Measurements from ENCODE around the gene ABHD2.

The ABHD2 gene

DNA sequence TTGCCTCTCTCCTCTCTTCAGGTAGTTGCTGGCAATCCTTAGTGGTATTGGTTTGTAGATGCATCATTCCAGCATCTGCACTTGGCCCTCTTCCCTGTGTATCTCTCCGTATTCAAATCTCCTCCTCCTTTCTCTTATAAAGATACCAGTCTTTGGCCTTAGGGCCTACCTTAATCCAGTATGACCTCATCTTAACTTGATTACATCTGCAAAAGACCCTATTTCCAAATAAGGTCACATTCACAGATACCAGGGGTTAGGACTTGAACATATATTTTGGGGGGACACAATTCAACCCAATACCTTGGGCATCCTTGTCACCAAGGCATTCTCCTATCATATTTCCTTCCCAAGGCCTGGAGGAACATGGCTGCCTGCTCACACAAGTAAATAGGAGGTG, 22.0 kb upstream of the ABHD2 start:
- peaks cover 27% of the 10 kb centered on the region for H3K9me3 ChIP-seq (ENCODE audit: insufficient read depth, low read length)

DNA sequence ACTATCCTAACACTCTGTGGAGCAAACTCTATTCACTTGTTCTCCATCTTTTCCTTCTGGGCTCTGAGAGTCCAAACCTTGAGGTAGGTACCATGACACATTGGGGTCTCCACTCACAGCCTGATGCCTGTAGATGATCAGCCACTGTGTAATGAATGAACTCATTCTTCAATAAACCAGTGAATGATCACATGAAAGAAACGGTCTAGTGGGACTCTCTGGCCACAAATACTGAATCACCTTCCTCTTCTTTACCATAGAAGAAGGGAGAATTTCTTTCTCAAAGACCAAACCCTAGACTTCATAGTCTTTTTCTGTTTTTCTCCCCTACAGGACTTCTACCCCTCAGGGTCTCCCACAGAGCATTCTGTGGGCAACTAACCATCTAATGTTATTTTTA, 20.5 kb upstream of the ABHD2 start:
- peaks cover 4% of the 10 kb centered on the region; the same call in 1 of the 2 replicates for H3K27me3 ChIP-seq (ENCODE audit: low read depth, low read length)
- no peak overlapping the region for H3K4me2 ChIP-seq (ENCODE audit: low read length)
- no peak overlapping the region for H3K4me3 ChIP-seq (ENCODE audit: low read length)
- no peaks in the 10 kb centered on the region for H4K20me1 ChIP-seq (ENCODE audit: insufficient read depth, low read length)
- no peaks in the 10 kb centered on the region for H3K4me1 ChIP-seq (ENCODE audit: low read length)
- H3K9ac ChIP-seq (ENCODE audit: low read length): no peak overlapping the region
- no peak overlapping the region for H2AFZ ChIP-seq (ENCODE audit: low read depth, low read length)
- H3K79me2 ChIP-seq (ENCODE audit: low read length): no peaks in the 10 kb centered on the region
- TF ChIP-seq EZH2phosphoT487 (IDR thresholded peaks at IDR 0.05; ENCODE audit: low read depth) (no peak), CTCF (IDR thresholded peaks at IDR 0.05; ENCODE audit: low read depth, low read length) (no peak)
- H3K27ac ChIP-seq (ENCODE audit: low read length): no peak overlapping the region
- H3K9me3 ChIP-seq (ENCODE audit: insufficient read depth, low read length): peaks cover 27% of the 10 kb centered on the region
- peaks cover 4% of the 10 kb centered on the region for H3K36me3 ChIP-seq (replicated peaks; ENCODE audit: low read depth, low read length)

More for the DNA sequence above, 22.0 kb upstream of the ABHD2 start:
- H3K4me1 ChIP-seq (ENCODE audit: low read length): no peaks in the 10 kb centered on the region
- no peak overlapping the region for H3K4me2 ChIP-seq (ENCODE audit: low read length)
- no peaks in the 10 kb centered on the region for H3K27me3 ChIP-seq (ENCODE audit: low read depth, low read length)
- H3K36me3 ChIP-seq (replicated peaks; ENCODE audit: low read depth, low read length): peaks cover 4% of the 10 kb centered on the region
- H3K4me3 ChIP-seq (ENCODE audit: low read length): no peak overlapping the region
- no peaks in the 10 kb centered on the region for H4K20me1 ChIP-seq (ENCODE audit: insufficient read depth, low read length)
- H3K27ac ChIP-seq (ENCODE audit: low read length): no peak overlapping the region
- H3K9ac ChIP-seq (ENCODE audit: low read length): no peak overlapping the region
- no peak overlapping the region for H2AFZ ChIP-seq (ENCODE audit: low read depth, low read length)
- H3K79me2 ChIP-seq (ENCODE audit: low read length): no peaks in the 10 kb centered on the region
- no peak for TF ChIP-seq CTCF (IDR thresholded peaks at IDR 0.05; ENCODE audit: low read depth, low read length)
- no peak for TF ChIP-seq EZH2phosphoT487 (IDR thresholded peaks at IDR 0.05; ENCODE audit: low read depth)

GRCh38 chr15:89068325-89068784, 19.9 kb upstream of the ABHD2 start:
- Histone ChIP-seq H2AFZ (ENCODE audit: low read depth, low read length) (no peak overlapping the region), H3K27me3 (ENCODE audit: low read depth, low read length) (peaks cover 4% of the 10 kb centered on the region; the same call in 1 of the 2 replicates), H4K20me1 (ENCODE audit: insufficient read depth, low read length) (no peaks in the 10 kb centered on the region), H3K79me2 (ENCODE audit: low read length) (no peaks in the 10 kb centered on the region), H3K9ac (ENCODE audit: low read length) (no peak overlapping the region), H3K9me3 (ENCODE audit: insufficient read depth, low read length) (peaks cover 27% of the 10 kb centered on the region), H3K4me1 (ENCODE audit: low read length) (no peaks in the 10 kb centered on the region), H3K36me3 (replicated peaks; ENCODE audit: low read depth, low read length) (peaks cover 4% of the 10 kb centered on the region), H3K4me2 (ENCODE audit: low read length) (no peak overlapping the region), H3K27ac (ENCODE audit: low read length) (no peak overlapping the region), H3K4me3 (ENCODE audit: low read length) (no peak overlapping the region)
- no peak for TF ChIP-seq CTCF (IDR thresholded peaks at IDR 0.05; ENCODE audit: low read depth, low read length)
- no peak for TF ChIP-seq EZH2phosphoT487 (IDR thresholded peaks at IDR 0.05; ENCODE audit: low read depth)

- Histone ChIP-seq H3K9me3 (ENCODE audit: insufficient read depth, low read length) (peaks cover 27% of the 10 kb centered on the region), H3K9ac (ENCODE audit: low read length) (no peak overlapping the region), H2AFZ (ENCODE audit: low read depth, low read length) (no peak overlapping the region), H3K79me2 (ENCODE audit: low read length) (no peaks in the 10 kb centered on the region), H4K20me1 (ENCODE audit: insufficient read depth, low read length) (no peaks in the 10 kb centered on the region), H3K36me3 (replicated peaks; ENCODE audit: low read depth, low read length) (peaks cover 4% of the 10 kb centered on the region), H3K4me2 (ENCODE audit: low read length) (no peak overlapping the region), H3K27me3 (ENCODE audit: low read depth, low read length) (peaks cover 4% of the 10 kb centered on the region; the same call in 1 of the 2 replicates), H3K4me3 (ENCODE audit: low read length) (no peak overlapping the region), H3K4me1 (ENCODE audit: low read length) (no peaks in the 10 kb centered on the region), H3K27ac (ENCODE audit: low read length) (no peak overlapping the region)
- TF ChIP-seq CTCF (IDR thresholded peaks at IDR 0.05; ENCODE audit: low read depth, low read length) (no peak), EZH2phosphoT487 (IDR thresholded peaks at IDR 0.05; ENCODE audit: low read depth) (no peak)
Observed at GRCh38 chr15:89070197-89071124, 17.8 kb upstream of the ABHD2 start.

All from OCI-LY3 (cell line).